Measurements from ENCODE around the gene MAT2A.
"Not testable (repeated sequence)": the region's sequence is repeated elsewhere in the genome, so short reads cannot be mapped to it uniquely, and the experiment has no call there.

MAT2A gene

GRCh38 chr2:85524336-85524908, 14.5 kb upstream of the MAT2A start:
- DNase-seq (ENCODE audit: low read depth in 2 of 2) = no peak

DNA sequence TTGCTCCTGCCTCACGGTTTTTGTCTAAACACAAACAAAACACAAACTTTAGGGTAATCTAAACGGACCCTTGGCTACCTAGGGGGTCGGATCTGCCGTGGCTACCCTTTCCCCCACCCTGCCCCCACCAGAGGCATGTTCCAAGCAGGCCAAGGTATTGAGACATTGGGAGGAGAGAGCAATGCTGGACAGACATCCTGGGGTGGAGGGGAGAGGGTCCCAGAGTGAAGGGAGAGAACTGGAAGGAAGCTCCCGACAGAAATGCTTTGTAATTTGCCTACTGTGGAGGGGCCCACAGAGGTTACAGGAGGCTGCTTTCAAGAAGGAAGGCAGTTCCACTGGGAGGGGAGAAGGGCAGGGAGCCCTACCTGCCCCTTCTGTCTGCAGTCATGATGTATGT, 13.9 kb upstream of the MAT2A start:
- DNase-seq (ENCODE audit: low read depth in 2 of 2) = no peak

GRCh38 chr2:85525567-85525966, 13.4 kb upstream of the MAT2A start:
- no peak for DNase-seq (ENCODE audit: low read depth in 2 of 2)

DNA sequence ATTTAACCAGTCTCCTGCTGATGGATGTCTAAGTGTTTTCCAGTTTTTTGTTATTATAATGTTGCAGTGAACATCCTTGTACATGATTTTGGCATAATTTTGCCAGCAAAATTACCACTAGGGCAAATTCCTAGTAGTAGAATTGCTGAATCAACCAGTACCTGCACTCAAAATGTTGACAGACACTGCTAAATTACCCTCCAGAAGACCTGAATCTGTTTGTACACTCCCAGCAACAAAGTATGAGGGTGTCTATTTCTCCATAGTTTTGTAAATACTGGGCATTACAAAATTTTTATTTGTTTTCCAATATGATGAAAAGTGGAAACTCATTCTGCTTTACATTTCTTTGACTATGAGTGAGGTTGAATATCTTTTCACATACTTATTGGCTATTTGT, 11.2 kb upstream of the MAT2A start:
- no peak for DNase-seq (ENCODE audit: low read depth in 2 of 2)

DNA sequence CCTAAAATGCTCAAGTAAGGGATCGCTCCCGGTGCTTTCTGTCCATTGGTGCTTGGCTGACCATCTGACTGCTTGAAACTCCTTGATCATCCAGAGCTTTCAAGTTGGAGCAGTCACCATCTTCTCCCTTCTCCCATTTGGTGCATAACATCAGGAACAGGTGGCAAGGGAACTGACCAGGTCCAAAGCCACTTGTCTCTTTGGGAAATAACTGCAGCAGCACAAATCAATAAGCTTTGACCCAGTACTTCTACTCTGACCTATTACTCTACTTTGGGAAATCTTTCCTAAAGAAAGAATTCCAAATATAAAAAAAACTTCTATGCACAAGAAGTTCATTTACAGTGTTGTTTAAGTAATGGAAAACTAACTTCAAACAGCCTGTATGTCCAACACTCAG, 10.6 kb upstream of the MAT2A start:
- DNase-seq (ENCODE audit: low read depth in 2 of 2) = no peak

DNA sequence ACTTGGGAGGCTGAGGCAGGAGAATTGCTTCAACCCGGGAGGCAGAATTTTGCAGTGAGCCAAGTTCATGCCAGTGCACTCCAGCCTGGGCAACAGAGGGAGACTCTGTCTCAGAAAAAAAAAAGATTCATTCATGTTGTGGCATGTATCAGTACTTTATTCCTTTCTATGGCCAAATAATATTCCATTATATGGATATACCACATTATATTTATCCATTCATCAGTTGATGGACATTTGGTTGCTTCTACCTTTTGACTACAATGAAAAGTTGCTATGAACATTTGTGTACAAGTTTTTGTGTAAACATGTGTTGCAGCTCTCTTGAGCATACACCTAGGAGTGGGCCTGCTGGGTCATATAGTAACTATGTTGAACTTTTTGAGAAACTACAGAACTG, 9.2 kb upstream of the MAT2A start:
- no peak for DNase-seq (ENCODE audit: low read depth in 2 of 2)

GRCh38 chr2:85531589-85531988, 7.4 kb upstream of the MAT2A start:
- no peak for DNase-seq (ENCODE audit: low read depth in 2 of 2)

- DNase-seq (ENCODE audit: low read depth in 2 of 2) = no peak
These were observed 4.9 kb upstream of the MAT2A start for GRCh38 chr2:85534099-85534498.

DNA sequence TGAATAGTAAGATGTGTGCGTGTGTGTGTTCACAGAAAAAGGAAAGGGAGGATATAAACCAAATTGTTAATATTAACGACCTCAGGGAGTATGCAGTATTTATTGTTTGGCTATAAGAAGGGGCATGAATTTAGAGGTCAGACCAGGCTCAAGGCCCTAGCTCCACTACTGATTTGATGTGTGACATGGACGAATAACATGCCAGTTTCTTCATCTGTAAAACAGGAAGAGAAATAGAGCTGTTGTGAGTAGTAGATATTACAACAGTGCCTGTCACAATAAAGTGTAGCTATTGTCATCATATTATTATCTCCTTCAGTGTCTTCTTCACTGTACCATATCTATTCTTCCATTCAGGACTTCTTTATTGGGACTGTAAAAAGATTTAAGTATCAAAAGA, 4.1 kb upstream of the MAT2A start:
- no peak for DNase-seq (ENCODE audit: low read depth in 2 of 2)

DNA sequence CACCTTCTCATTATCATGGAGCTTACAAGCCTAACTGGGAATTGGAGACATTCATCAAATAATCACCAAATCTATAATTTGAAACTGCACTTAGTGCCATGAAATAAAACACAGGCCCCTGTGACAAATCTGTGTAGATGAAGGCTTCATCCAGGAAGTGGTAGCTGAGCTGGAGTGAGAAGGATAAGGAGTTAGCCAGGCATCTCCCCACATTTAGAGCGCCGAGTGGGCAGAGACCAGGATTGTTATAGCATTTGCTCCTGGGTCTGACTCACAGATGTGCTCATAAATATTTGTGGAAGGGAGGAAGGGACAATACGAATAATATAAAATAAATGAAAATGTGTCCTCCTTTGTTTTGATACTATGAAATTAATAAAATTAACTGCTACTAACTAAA, 2.5 kb upstream of the MAT2A start:
- no peak for DNase-seq (ENCODE audit: low read depth in 2 of 2)

GRCh38 chr2:85537600-85538506, 1.1 kb upstream of the MAT2A start:
- peak in 1 of 2 donors; percentile 22 for DNase-seq (ENCODE audit: low read depth in 2 of 2)

- peak; percentile 62 to 67 for DNase-seq (ENCODE audit: low read depth in 2 of 2)
These were observed 579 bp downstream of the MAT2A start for GRCh38 chr2:85539361-85540132.

- no peak for DNase-seq (ENCODE audit: low read depth in 2 of 2)
These were observed 1.2 kb downstream of the MAT2A start for GRCh38 chr2:85540133-85540648.

DNA sequence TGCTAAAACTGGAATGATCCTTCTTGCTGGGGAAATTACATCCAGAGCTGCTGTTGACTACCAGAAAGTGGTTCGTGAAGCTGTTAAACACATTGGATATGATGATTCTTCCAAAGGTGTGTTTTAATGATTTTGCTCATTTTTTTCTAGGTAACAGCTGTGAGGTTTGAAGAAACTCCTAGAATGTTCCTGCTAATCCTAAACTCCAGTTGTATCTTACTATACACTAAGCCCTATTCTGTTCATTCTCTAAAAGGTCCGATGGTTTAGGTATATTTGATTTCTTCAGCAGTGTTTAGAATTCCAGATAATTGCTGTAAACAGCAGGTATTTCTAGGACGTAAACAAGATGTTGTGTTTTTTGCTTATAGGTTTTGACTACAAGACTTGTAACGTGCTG, 2.3 kb downstream of the MAT2A start:
- DNase-seq (ENCODE audit: low read depth in 2 of 2) = no peak

- DNase-seq (ENCODE audit: low read depth in 2 of 2) = no peak
These were observed 2.9 kb downstream of the MAT2A start for GRCh38 chr2:85541753-85542457.

DNA sequence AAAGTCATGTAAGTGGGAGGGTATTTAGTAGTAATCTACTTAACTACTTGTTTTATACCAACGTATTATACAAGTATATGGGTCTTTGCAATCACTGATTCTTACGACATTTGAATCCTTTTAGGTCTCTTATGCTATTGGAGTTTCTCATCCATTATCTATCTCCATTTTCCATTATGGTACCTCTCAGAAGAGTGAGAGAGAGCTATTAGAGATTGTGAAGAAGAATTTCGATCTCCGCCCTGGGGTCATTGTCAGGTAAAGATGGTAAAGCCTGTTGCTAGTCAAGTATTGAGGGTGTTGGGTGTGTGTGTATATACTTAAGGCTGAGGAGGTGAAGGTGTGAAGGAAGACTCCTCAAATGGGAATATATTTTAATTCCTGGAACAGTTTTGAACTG, 3.8 kb downstream of the MAT2A start:
- no peak for DNase-seq (ENCODE audit: low read depth in 2 of 2)

DNA sequence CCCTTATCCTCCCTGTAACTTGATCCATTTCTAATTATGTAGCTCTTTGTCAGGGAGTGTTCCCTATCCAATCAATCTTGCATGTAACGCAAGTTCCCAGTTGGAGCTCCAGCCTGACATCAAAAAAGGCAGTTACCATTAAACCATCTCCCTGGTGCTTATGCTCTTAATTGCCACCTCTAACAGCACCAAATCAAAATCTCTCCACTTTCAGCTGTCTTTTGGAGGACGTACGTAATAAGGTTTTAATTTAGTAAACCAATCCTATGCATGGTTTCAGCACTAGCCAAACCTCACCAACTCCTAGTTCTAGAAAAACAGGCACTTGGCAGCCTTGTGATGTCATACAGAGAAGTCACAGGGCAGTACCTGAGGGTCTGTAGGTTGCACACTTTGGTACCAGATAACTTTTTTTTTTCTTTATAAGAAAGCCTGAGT, 5.3 kb downstream of the MAT2A start:
- not testable (repeated sequence) for DNase-seq (ENCODE audit: low read depth in 2 of 2)

GRCh38 chr2:85544915-85545779, 6.2 kb downstream of the MAT2A start:
- DNase-seq (ENCODE audit: low read depth in 2 of 2) = not testable (repeated sequence)

DNA sequence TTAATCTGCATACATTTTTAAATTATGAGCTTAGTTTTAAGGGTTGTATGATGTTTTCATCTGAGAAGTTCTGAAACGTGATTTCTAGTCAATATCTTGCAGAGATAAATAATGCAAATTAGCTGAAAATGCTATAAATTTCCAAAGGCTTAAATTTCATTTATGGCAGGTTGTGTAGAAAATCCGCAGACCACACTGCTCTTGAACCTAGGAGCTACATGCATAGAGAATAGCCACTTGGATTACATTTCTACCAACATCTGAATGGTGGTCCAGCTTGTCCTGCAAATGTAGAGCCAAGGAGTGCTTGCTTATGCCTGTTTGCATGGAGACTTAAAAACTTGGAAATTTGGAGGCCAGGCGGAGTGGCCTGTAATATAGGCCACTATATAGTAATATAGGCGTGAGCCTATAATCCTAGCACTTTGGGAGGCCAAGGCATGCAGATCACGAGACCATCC, 6.8 kb downstream of the MAT2A start:
- DNase-seq (ENCODE audit: low read depth in 2 of 2) = no peak

- no peak for DNase-seq (ENCODE audit: low read depth in 2 of 2)
These were observed 8.3 kb downstream of the MAT2A start for GRCh38 chr2:85547089-85547858.

Measured in stimulated activated CD4-positive, alpha-beta T cell treated with anti-CD3 and anti-CD28 coated beads, Interleukin-4, amount 100 ng/mL, for 48 hours (primary cell).